Gastroesophageal sphincter (tissue), 4 donors: ENCODE results near the gene ATF6. TPM values are rescaled to one million over a fixed set of nuclear protein-coding genes. Genes with fewer than 3 reads are reported as not detected.
A peak's percentile ranks its signal among the peaks of the same experiment; 100 is the strongest.

Experiments
- ATAC-seq: fragments of 150-250 bp; one replicate; pipeline ENCODE4 v1.9.1; 2016; ENCODE audit warnings: mild to moderate bottlenecking, moderate library complexity
- H3K27ac ChIP-seq, 4 donors: fragments of 200-600 bp; sonication (generic) in 3 of 4; 1 replicate in 3 of 4; 2 replicates in 1 of 4; pipeline ENCODE4 v1.5.1; 2016 to 2019
- H3K27me3 ChIP-seq: fragments of 200-600 bp; sonication (generic); one replicate; pipeline ENCODE4 v1.5.1; 2019
- H3K36me3 ChIP-seq, 2 donors: fragments of 200-600 bp; sonication (generic); one replicate each; pipeline ENCODE4 v1.5.1; 2019; ENCODE audit warnings: control low read depth in 1 of 2
- H3K4me1 ChIP-seq, 3 donors: fragments of 200-600 bp; sonication (generic); 1 replicate in 2 of 3; 2 replicates in 1 of 3; pipeline ENCODE4 v1.5.1; 2016 to 2019; ENCODE audit warnings: control low read depth in 2 of 3
- H3K4me3 ChIP-seq, 2 donors: fragments of 200-600 bp; sonication (generic); one replicate each; pipeline ENCODE4 v1.5.1; 2019; ENCODE audit warnings: mild to moderate bottlenecking in 1 of 2, moderate library complexity in 1 of 2
- H3K9me3 ChIP-seq, 3 donors: fragments of 200-600 bp; sonication (generic); one replicate each; pipeline ENCODE4 v1.5.1; 2017 to 2019; ENCODE audit warnings: control low read depth in 2 of 3
- CTCF ChIP-seq, 4 experiments: fragments of 200-600 bp in 2 of 4; fragments of 450-650 bp in 2 of 4; sonication (generic) in 1 of 4; IDR thresholded peaks; one replicate each; pipeline ENCODE4 v1.5.1; 2017 to 2019; ENCODE audit warnings: antibody characterized with exemption in 4 of 4, mild to moderate bottlenecking in 2 of 4, moderate library complexity in 2 of 4
- EP300 ChIP-seq: sonication (generic); formaldehyde crosslinking; IDR thresholded peaks from one replicate; pipeline ENCODE4 v1.6.1; 2017; ENCODE audit warnings: antibody characterized with exemption, mild to moderate bottlenecking
- POLR2A ChIP-seq, 2 donors: fragments of 450-650 bp; IDR thresholded peaks; one replicate each; pipeline ENCODE4 v1.6.1; 2017; ENCODE audit warnings: antibody characterized with exemption in 2 of 2, mild to moderate bottlenecking in 2 of 2, moderate library complexity in 1 of 2
- POLR2AphosphoS5 ChIP-seq: sonication (generic); formaldehyde crosslinking; IDR thresholded peaks from one replicate; pipeline ENCODE4 v1.6.1; 2017; ENCODE audit warnings: antibody characterized with exemption
- WGBS, 2 donors: methylation state at CpG; one replicate each; pipeline ENCODE4 v1.1.5; 2018; ENCODE audit warnings: low coverage in 1 of 2; 5-methylcytosine and 5-hydroxymethylcytosine counted together
- total RNA-seq, 4 donors: library from RNA; depleted of rRNA; stranded (reverse); fragments of >200 nt; gene quantifications; one replicate each; pipeline ENCODE4 v1.1.0, GENCODE V29; 2016

The ATF6 gene
- total RNA-seq, 4 donors from 2014 or later = 28.6 to 32.4 (median 29.7) TPM

- ATAC-seq = peak; percentile 53
- peaks cover 0 to 12% (median 0%) of the 10 kb centered on the region in 3 donors for H3K4me1 ChIP-seq
- H3K27me3 ChIP-seq = no peaks in the 10 kb centered on the region
- TF ChIP-seq POLR2AphosphoS5 (no peak), CTCF (IDR thresholded peaks at IDR 0.05) (no peak)
- H3K4me3 ChIP-seq = no peak overlapping the region
- 83 to 84% methylated on average over 2 to 3 of the region's 3 CpGs for WGBS, 2 donors
- no peaks in the 10 kb centered on the region for H3K9me3 ChIP-seq
- peak overlapping the region in 2 of 4 donors; percentile 19 to 32 for H3K27ac ChIP-seq
- H3K36me3 ChIP-seq = peaks cover 0 to 12% of the 10 kb centered on the region in 2 donors
These were observed 72.2 kb downstream of the ATF6 start for GRCh38 chr1:161838362-161838761.

GRCh38 chr1:161838885-161839284, 72.8 kb downstream of the ATF6 start:
- H3K27me3 ChIP-seq = no peaks in the 10 kb centered on the region
- no peak overlapping the region for H3K4me3 ChIP-seq
- ATAC-seq = no peak
- H3K4me1 ChIP-seq = peaks cover 0 to 12% (median 0%) of the 10 kb centered on the region in 3 donors
- peaks cover 0 to 14% of the 10 kb centered on the region in 2 donors for H3K36me3 ChIP-seq
- TF ChIP-seq POLR2AphosphoS5 (peak; percentile 55), POLR2A (IDR thresholded peaks at IDR 0.05) (no peak), EP300 (no peak)
- H3K9me3 ChIP-seq = no peaks in the 10 kb centered on the region
- H3K27ac ChIP-seq = peak overlapping the region in 2 of 4 donors; percentile 19 to 32

- no peak overlapping the region for H3K27ac ChIP-seq
- no peak for ATAC-seq
- no peak for TF ChIP-seq POLR2A (IDR thresholded peaks at IDR 0.05)
- no peak for TF ChIP-seq CTCF (IDR thresholded peaks at IDR 0.05)
- no peak for TF ChIP-seq EP300
- no peak for TF ChIP-seq POLR2AphosphoS5
- H3K36me3 ChIP-seq = peaks cover 0 to 14% of the 10 kb centered on the region in 2 donors
- H3K4me3 ChIP-seq = no peak overlapping the region
- 84 to 92% methylated on average over 1 to 2 of the region's 2 CpGs for WGBS, 2 donors
- peaks cover 0 to 12% (median 0%) of the 10 kb centered on the region in 3 donors for H3K4me1 ChIP-seq
- no peaks in the 10 kb centered on the region for H3K27me3 ChIP-seq
- H3K9me3 ChIP-seq = no peaks in the 10 kb centered on the region
These were observed 73.5 kb downstream of the ATF6 start for GRCh38 chr1:161839591-161839990.

- ATAC-seq = no peak
These were observed 74.2 kb downstream of the ATF6 start for GRCh38 chr1:161840363-161840762.

GRCh38 chr1:161843156-161843555, 77.0 kb downstream of the ATF6 start:
- no peaks in the 10 kb centered on the region for H3K27me3 ChIP-seq
- TF ChIP-seq CTCF (IDR thresholded peaks at IDR 0.05) = no peak
- TF ChIP-seq POLR2A (IDR thresholded peaks at IDR 0.05) = no peak
- no peak for TF ChIP-seq POLR2AphosphoS5
- TF ChIP-seq EP300 = no peak
- H3K9me3 ChIP-seq = no peaks in the 10 kb centered on the region
- H3K27ac ChIP-seq = no peak overlapping the region
- no peak overlapping the region for H3K4me3 ChIP-seq
- no peaks in the 10 kb centered on the region for H3K4me1 ChIP-seq
- H3K36me3 ChIP-seq = peaks cover 0 to 26% of the 10 kb centered on the region in 2 donors
- no peak for ATAC-seq
- WGBS, 2 donors = no CpG with 5 or more reads among the region's 1 CpG

More at GRCh38 chr1:161840363-161840762, 74.2 kb downstream of the ATF6 start:
- Histone ChIP-seq H3K4me3 (no peak overlapping the region), H3K9me3 (no peaks in the 10 kb centered on the region), H3K27ac (no peak overlapping the region), H3K27me3 (no peaks in the 10 kb centered on the region), H3K36me3 (peaks cover 0 to 11% of the 10 kb centered on the region in 2 donors), H3K4me1 (peaks cover 0 to 12% (median 0%) of the 10 kb centered on the region in 3 donors)
- WGBS, 2 donors = 80 to 86% methylated on average over 1 of the region's 1 CpG
- TF ChIP-seq POLR2AphosphoS5 = no peak
- TF ChIP-seq EP300 = no peak
- TF ChIP-seq POLR2A (IDR thresholded peaks at IDR 0.05) = no peak
- no peak for TF ChIP-seq CTCF (IDR thresholded peaks at IDR 0.05)
